ENCODE data around the gene NES.

- TF ChIP-seq CTCF (IDR thresholded peaks at IDR 0.05) (no peak), POLR2A (IDR thresholded peaks at IDR 0.05; ENCODE audit: low read length) (no peak), EP300 (IDR thresholded peaks at IDR 0.05) (no peak), NFE2L2 (conservative IDR thresholded peaks at IDR 0.05; ENCODE audit: low read length) (no peak)
Observed at GRCh38 chr1:156673387-156674121, 3.7 kb downstream of the NES start.

Data from A549 (cell line).